NCI-H2171 treated with DMSO at 0.1 percent for 48 hours (cell line): Measurements from ENCODE around the gene GNG13.
"Not testable (repeated sequence)": the region's sequence is repeated elsewhere in the genome, so short reads cannot be mapped to it uniquely, and the experiment has no call there.

Source experiments
- DNase-seq: peaks from one replicate; lab custom pipeline; 2025; lab: John Stamatoyannopoulos, UW

The GNG13 gene

DNA sequence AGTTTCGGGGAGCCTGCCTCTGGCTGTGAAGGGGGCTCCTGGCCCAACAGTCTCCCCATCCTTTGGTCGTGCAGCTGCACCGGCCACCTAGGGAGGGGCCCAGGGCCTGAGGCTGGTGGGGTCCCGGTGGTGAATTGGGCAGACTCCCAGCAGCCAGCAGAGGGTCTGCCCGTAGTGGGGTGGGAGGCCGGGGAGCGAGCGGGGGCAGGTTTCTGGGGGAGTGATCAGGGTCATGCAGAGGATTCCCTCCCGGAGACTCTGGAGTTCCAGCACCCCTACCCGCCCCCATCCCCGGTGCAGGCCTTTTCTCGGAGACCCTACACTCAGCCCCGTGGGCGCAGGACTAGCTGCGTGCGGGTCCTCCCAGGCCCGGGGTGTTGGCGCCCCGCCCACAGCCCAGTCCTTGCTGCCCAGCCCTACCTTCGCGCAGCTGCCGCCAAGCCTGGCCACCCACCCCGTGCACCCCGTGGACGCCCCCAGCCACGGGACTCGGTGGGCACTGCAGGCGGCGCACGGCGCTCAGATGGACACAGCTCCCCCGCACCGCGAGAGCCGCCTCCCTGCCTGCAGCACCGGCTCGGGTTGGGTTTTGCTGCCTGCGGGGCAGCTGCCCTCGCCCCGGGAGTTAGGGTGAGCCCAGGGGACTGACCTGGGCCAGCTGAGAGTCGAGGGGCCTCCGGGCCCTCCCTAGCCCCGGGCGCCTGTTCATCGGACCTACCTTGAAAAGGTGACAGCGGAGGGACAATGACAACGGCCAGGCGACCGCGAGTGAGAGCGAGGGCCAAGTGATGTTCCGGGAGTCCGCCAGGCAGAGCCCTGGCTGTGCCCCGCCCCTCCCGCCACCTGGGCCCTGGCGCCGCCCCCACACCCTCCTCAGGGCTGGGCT lies at the start of gene GNG13:
Gene GNG13 (minus strand): TSS at position 787 of the 886 bp plus-strand sequence. CDS start 1,657 bp downstream, outside the sequence.
- no peak for DNase-seq

DNA sequence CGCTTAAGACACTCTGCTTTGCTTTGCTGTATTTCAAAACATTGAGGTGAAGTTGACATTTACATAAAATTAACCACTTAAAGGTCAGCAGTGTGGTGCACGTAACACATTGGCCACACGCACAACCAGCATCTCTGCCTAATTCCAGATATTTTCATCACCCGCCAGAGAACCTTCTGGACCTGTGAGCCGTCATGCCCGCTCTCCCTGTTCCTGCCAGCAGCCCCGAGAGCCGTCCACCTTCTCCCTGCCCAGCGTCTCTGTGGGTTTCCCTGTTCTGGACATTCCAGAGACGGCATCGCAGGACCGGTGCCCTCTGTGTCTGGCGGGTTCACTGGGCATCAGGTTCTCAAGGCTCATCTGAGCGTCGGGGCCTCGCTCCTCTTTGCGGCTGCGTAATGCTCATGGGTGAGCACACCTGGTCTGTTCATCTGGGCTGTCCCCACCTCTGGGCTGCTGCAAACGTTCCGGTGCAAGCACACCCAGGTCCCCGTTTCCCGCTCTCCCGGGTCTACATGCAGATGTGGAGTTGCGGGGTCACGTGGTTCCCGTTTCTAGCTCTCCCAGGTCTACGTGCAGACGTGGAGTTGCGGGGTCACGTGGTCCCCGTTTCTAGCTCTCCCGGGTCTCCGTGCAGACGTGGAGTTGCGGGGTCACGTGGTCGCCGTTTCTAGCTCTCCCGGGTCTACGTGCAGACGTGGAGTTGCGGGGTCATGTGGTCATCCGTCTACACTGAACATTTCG lies 48.1 kb upstream of the GNG13 start:
- DNase-seq, result no peak

DNA sequence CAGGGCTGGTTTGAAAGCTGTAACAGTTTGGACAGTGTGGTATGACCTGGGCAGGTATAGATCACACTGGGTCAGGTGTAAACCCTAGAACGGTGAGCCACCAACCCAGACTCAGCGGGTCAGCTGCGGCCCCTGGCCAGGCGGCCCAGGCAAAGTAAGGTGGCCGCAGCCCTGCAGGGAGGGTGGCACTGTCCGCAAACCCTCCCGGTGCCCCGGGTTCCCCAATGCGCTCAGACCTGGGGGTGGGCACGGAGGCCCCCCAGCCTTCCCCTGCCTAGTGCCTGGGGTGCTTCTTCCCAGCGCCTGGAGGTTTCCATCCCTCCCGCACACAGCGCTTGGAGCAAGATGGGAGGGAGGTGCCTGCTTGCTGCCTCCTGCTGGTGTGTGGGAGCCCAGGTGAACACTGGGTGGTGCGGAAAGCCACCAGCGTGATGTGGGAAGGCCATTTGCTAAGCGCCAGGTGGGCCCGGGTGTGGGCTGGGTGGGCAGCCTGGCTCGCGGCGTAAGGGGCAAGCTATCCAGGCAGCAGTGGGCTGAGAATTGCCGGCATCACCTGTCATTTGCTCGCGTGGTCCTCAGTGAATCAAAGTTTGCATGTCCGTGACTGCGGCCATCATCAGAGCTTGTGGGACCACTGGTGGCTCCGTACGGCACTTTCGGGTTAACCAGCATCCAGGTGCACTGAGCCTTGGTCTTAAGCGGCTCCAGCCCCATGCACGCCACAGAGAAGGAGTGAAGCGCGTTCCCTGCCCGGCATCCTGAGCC lies 47.3 kb upstream of the GNG13 start:
- DNase-seq, result no peak

DNA sequence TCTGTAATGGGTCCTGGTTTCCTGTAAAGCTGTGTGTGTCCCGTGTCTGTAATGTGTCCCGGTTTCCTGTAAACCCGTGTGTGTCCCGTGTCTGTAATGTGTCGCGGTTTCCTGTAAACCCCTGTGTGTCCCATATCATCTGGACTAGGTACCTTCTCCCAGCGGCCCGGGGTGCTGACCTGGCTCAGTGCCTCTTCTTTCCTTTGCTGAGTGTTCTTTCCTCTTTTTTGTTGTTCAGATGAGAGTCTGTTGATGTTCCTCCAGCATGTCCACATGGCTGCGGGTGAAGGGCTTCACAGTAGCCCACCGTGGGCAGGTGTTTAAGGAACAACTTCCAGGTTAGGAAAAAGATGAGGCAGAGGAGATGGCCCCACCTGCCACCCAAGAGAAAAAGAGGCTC lies 46.6 kb upstream of the GNG13 start:
- DNase-seq, result no peak

DNA sequence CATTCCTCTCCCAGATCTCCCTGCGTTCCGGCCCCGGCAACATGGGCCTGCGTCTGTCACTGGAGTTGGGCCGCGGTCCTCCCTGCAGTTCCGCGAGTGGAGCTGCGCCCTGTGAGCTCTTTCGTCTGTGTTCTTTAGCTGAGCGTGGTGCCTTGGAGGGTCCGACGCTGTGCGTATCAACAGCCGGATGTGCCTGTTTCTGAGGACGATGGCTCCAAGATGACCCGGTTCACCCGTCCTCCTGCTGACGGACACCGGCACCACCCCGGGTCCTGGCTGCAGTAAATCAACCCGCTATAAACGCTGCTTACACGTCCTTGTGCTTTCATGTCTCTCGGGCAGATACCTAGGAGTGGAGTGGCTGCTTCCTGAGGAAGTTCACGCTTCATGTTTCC lies 44.8 kb upstream of the GNG13 start:
- DNase-seq, result no peak

GRCh38 chr16:844638-845350 lies 44.3 kb upstream of the GNG13 start:
- DNase-seq, result no peak

DNA sequence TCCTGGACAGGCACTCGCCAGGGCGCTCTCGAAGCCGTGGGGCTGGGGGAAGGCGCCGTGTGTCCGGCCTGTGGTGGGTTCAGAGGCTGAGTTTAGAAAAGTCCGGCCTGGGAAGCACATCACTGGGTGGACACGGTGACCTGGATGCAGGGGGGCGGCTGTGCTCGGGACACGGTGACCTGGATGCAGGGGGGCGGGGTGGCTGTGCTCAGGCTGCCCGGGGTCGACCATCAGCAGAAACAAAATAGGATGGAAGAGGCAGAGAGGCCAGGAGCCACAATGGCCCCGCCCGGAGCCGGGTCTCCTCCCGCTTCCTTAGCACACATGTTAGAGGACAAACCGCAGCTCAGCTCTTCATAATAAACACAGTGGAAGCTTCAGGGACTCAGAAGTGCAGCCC lies 43.2 kb upstream of the GNG13 start:
- no peak for DNase-seq

- DNase-seq, result no peak
Measured at GRCh38 chr16:842711-843560, 42.4 kb upstream of the GNG13 start.

- no peak for DNase-seq
Measured at GRCh38 chr16:842061-842476, 41.5 kb upstream of the GNG13 start.

- DNase-seq, result no peak
Measured at GRCh38 chr16:841455-842060, 41.0 kb upstream of the GNG13 start.

DNA sequence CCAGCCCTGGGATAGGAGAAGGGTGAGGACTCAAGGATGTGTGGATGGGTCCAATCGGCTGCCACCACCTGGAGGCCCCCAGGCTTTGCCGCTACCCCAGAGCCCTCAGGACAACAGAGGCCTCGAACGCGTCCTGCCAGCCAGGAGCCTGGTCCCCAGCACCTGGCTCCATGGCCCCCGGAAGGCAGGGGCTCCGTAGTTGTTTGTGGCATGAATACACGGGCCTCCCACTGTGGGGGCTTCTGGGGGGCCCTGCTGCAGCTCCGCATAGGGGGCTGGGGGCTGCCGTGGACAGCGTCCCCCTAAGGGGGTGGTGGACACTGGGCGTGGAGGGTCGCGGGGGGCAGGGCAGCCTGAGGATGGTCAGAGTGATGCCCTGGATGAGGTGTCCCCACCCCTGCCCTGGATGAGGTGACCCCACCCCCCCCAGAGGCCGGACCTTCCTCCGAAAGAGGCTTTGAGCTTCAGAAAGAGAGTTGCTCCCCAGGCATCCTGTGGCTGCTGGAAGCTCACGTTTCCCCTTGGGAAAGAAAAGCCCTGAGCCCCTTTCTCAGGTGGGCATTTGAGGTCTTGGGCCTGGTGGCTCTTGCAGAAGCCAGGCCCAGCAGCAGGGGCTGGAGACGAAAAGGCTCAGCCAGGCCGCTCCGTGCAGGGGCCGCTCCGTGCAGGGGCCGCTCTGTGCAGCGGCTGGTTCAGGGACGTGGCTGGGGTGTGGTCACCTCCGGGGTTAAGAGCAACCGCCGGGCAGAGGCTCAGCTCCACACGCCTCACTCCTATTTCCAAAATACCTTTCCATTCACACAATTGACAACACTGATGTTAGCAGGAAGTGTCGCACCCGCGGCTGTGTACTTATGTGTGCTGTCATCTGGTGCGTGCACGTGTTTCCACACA lies 40.3 kb upstream of the GNG13 start:
- no peak for DNase-seq

DNA sequence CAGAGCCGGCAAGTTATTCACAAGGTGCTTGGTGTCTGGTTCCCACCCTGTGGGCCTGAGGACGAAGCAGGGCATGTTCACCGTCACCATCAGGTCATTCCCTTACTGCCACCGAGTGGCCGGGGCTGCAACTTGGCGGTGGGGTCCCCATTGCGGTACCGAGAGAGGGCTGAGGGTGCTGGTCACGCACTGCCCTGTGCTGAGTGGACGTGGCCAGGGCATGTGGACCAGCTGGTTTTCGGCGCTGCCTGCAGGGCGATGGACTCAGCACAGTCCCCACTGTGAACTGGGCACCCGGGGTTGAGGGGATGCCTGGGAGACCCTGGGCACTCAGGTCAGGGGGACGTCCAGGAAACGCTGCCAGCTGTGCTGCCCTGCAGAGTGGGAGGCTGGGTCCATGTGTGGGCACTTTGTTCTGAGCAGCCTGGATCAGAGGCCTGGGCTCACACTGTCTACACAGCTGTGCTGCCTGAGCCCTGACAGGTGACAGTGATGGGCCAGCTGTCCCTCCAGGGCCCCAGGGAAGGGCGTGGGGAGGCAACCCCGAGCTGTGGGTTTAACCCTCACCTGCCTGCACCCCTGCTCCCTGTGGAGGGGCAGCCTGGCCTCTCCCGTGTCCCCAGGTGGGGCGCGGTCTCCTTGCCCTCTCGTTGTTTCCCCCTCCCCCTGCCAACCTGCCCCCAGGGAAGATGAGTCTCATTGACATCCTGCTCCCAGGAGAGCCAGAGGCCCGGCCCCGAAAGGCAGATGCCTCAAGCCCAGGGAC lies 39.3 kb upstream of the GNG13 start:
- peak; percentile 24 for DNase-seq

DNA sequence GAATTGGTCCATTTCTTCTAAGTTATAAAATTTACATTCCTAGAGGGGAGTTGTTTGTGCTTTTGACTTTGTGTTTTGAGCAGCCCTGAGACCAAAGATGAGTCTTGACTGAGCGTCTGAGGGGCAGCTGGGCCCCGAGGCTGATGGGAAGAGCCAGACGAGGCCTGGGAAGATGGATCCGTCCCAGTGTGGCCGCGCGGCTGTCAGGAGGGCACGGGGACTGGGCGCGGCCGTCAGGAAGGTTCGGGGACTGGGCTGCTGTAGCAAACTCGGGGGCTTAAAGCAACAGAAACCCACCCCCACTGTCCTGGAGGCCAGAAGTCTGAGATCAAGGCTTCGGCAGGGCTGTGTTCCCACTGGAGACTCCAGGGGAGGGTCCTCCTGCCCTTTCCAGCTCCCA lies 38.2 kb upstream of the GNG13 start:
- DNase-seq, result no peak

DNA sequence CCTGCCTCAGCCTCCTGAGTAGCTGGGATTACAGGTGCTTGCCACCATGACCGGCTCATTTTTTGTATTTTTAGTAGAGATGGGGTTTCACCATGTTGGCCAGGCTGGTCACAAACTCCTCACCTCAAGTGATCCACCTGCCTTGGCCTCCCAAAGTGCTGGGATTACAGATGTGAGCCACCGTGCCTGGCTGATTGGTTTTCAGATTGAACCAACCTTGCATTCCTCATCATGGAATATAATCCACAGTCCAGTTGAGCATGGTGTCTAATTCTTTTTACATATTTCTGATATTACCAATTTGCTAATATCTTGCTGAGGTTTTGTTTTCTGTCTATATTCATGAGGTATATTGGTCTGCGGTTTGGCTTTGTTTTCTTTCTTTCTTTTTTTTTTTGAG lies 36.3 kb upstream of the GNG13 start:
- DNase-seq, result not testable (repeated sequence)

- DNase-seq, result no peak
Measured at GRCh38 chr16:836221-836620, 35.7 kb upstream of the GNG13 start.

DNA sequence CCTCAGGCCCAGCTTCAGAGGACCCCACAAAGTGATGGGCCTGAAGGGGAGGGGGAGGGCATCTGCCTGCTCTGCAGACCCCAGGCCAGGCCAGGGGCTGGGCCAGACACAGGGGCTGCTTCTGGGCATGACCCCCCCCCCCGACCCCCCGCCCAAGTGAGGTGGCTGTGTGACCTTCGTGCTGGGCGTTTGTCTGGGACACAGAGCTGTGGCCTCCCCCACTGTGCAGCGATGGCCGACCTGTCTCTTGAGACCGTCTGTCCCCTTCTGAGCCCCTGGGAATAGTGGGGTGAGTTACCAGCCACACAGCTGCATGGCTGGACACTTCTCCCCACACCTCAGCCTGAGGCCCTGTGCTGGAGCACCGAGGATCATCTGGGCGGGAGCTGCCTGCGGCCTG lies 34.8 kb upstream of the GNG13 start:
- no peak for DNase-seq

GRCh38 chr16:833411-833810 lies 32.9 kb upstream of the GNG13 start:
- no peak for DNase-seq

DNA sequence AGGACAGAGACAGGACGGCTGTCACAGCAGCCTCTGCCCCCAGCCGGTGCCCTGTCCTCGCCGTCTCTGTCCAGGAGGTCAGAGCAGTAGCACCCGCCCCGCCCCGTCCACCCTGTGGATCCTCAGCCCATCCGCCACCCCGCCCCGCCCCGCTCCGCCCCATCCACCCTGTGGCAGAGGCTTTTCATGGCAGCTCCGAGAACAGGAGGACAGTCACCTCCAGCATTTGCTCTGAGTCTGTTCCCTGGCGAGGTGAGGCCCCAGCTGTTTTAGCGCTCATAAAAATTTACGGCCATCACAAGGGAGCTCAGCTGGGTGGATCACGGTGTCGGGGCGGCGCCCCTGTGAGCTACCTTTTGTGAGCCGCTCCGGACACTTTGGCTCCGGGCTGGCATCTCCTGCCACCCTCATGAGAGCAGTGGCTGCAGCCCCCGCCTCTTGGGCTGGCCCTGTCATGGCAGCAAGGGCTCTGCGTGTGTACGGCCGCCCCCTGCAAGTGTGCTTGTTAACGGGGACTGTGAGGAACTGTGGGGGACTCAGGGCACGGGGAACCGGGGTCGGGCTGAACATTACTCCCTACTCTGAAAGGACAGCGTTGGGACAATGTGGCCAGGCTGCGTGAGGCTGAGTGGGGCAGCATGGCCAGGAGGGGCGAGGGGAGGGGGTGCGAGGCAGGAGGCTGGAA lies 32.3 kb upstream of the GNG13 start:
- DNase-seq, result no peak
